ENCODE measurements around the gene WDR70.
"Not testable (repeated sequence)": the region's sequence is repeated elsewhere in the genome, so short reads cannot be mapped to it uniquely, and the experiment has no call there.

Gene WDR70

DNA sequence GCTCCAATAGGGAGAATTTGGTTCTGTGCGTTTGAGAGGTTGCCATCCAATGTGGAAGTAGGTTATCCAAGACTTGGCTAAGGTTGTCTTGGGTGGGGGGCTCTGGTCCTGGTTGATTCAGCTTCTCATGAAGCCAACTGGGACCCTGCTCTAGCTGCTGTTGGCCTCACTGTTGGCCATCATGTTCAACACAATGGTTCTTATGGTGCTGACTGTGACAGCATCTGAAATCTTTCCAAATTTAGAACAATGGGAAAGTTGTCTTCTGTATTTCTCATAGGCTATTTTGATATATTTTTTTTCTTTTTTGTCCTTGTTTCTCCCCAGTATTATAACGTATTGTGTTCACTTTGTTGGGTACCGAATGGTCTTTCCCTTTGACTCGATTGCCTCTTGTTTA, 388.8 kb downstream of the WDR70 start:
- no peak for DNase-seq (ENCODE audit: low read depth)

GRCh38 chr5:37768371-37768770, 389.3 kb downstream of the WDR70 start:
- DNase-seq (ENCODE audit: low read depth), result no peak

DNA sequence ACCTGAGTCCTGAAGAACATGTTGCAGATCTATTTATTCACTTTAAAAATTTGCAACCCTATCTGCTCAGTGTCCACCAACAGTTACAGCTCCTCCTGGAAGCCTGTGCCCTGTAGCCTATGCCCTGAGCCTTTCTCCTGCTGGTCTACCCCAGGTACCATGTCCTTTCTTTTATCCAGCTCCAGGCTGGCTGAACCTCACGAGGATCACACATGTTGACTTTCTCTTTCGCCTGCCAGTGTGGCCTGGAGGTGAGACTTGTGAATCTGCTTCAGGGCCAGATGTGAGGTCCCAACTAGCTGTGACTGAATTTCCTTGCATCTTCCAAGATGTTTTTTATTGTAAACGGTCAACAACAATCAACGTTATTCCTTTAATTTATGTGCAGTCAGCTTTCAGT, 390.0 kb downstream of the WDR70 start:
- DNase-seq (ENCODE audit: low read depth), result no peak

- DNase-seq (ENCODE audit: low read depth), result no peak
Observed at GRCh38 chr5:37769840-37770239, 390.7 kb downstream of the WDR70 start.

- DNase-seq (ENCODE audit: low read depth), result no peak
Observed at GRCh38 chr5:37770786-37771185, 391.7 kb downstream of the WDR70 start.

DNA sequence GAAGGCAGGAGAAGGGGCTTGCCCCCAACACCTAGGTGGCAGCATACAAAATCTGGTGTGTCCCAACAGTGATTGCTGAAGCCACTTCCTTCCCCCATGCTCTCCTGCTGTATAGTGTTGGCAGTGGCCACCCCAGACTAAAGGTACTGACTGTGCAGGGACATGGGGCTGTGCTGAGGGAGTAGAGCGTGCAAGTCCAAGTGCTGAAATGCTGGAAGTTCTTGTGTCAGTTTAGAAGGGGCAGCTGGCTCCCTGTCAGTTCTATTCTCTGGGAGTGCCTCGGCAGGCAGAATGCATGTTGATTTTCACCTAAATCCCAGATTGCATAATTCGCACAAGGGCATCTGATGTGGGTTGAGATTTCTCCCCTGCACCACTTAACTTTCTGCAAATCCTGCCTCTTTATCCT, 392.1 kb downstream of the WDR70 start:
- no peak for DNase-seq (ENCODE audit: low read depth)

DNA sequence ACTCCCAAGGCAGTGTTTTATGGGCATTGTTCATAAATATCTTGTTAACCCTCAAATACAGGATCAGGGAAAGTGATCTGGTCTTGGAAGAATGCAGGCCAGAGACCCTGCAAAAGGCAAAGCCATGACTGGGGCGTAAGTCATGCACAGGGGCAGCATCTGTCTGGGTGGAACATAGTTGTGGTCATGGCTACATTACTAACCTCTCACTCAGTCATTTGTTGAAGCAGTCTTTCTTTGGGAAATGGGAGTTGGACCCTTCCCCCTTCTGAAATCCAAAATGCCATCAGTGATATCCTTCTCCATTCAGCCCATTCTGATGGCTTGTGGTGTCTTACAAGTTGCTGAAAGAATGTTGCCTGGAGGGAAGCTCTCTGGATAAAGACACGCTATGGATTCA, 392.6 kb downstream of the WDR70 start:
- no peak for DNase-seq (ENCODE audit: low read depth)

- no peak for DNase-seq (ENCODE audit: low read depth)
Observed at GRCh38 chr5:37772255-37772654, 393.1 kb downstream of the WDR70 start.

GRCh38 chr5:37773809-37774208, 394.7 kb downstream of the WDR70 start:
- DNase-seq (ENCODE audit: low read depth), result no peak

DNA sequence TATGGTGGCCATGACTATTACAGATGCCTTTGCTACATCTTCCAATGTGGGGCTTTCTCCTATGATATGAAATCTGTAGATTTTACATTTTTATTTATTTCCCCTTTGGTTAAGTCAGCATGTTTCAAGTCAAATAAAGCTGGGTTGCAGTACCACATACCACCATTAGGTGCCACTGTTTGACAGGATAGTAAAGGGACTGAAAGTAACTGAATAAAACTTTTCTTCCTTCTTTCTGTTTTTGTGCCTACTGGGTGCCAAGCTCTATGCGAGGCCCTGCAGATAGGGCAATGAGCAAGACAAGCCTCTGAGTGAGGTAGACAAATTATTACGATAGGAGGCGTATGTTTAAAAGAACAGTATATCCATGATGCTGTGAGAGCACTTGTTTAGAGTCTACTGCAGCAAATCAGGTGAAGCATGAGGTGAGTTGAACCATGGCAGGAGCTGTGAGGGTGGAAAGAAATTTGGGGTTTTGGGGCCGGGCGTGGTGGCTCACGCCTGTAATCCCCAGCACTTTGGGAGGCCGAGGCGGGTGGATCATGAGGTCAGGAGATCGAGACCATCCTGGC, 395.9 kb downstream of the WDR70 start:
- DNase-seq (ENCODE audit: low read depth), result no peak

DNA sequence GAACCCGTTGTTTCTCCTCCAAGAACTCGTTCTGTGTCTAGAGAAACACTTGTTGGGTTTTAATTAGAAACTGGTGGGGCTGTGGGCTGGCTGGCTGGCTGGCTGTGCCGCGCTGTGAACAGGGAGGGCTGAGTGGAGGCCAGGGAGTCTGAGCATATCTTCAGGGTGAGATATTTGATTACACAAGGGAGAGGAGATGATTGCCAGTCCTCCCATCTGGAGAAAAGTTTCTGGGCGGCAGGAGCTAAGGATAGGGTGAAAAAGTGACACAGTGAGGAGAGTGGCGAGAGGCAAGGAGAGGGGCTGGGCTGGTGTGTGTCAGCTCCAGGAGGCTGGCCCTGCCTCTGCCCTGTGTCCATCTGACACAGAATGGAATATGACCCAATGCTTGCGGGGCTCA, 397.7 kb downstream of the WDR70 start:
- no peak for DNase-seq (ENCODE audit: low read depth)

DNA sequence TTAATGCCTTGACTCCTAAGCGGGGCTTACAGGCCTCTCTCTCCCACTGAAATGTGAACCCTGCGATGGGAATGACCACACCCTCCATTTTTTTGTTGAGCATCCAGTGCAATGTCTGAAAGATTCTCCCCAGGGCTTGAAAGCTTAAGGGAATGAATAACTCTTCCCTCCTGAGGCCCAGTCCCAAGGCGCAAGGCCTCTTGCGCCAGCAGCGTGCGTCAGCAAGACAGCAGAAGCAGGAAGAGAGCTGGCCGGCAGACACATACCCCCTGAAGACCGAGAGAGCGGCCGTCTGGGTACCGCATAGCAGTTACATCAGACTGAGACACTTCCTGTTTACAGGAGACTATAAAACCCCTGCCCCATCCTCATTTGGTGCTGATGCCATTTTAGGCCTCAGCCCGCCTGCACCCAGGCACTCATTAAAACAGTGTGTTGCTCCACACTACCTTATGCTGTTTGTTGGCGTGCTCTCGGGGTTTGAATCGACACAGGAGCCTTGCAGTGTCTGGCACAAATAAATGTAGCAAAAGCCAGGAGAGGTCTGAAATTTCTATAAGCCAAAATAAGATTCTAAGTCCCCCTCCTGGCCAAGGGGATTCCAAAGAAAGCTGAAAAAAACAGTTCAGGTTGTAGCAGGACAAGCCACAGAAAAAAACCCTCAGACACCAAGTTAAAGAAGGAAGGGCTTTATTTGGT, 398.5 kb downstream of the WDR70 start:
- DNase-seq (ENCODE audit: low read depth), result no peak

GRCh38 chr5:37781409-37781808, 402.3 kb downstream of the WDR70 start:
- not testable (repeated sequence) for DNase-seq (ENCODE audit: low read depth)

GRCh38 chr5:37786416-37786815, 407.3 kb downstream of the WDR70 start:
- no peak for DNase-seq (ENCODE audit: low read depth)

DNA sequence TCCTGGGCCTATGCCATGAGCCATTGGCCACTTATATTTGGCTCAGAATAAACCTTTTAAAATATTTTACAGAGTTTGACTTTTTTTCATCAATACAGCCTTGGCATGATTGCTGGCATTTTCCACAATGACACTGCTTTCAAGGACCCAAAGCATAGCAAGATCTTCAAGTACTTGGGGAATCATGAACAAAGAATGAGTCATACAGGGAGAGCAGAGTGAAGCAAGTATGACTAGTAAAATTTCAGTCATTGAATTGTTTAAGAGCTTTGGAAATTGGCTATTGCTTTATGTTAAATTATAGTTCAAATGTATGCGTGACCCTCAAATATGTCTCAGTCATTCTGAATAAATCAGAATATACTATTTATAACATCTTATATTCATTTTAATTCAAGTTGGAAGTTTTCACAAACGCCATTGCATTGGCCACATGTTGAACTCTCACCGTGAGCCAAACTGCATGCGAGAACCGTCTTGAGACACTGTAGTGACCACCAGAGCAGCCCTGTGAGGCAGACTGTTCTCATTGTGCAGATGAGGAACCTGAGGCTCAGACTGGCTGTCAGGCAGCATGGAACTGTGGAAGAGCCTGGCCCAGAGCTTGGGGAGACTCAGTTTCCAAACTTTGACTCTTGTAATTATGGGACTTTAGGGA, 407.9 kb downstream of the WDR70 start:
- DNase-seq (ENCODE audit: low read depth), result no peak

DNA sequence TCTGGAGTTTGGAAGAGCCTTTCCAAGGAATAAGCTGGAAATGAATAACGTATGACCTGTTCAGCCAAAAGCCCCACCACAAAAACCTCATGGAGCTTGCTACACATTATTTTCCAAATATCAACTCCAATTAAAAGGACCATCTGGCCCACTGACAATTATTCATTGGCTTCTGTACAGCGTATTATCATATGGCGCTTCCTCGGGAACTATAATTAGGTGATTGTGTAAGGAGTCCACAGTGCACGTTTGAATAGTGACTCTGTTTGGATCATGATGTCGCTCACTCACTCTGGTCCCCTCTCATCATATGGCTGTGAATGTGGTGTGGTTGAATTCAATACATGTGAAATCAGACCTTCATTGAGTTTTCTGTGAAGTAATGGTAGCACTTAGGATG, 408.6 kb downstream of the WDR70 start:
- DNase-seq (ENCODE audit: low read depth), result no peak

- DNase-seq (ENCODE audit: low read depth), result no peak
Observed at GRCh38 chr5:37789991-37790390, 410.9 kb downstream of the WDR70 start.

GRCh38 chr5:37791321-37791720, 412.2 kb downstream of the WDR70 start:
- DNase-seq (ENCODE audit: low read depth), result no peak

- no peak for DNase-seq (ENCODE audit: low read depth)
Observed at GRCh38 chr5:37792975-37793631, 414.0 kb downstream of the WDR70 start.

DNA sequence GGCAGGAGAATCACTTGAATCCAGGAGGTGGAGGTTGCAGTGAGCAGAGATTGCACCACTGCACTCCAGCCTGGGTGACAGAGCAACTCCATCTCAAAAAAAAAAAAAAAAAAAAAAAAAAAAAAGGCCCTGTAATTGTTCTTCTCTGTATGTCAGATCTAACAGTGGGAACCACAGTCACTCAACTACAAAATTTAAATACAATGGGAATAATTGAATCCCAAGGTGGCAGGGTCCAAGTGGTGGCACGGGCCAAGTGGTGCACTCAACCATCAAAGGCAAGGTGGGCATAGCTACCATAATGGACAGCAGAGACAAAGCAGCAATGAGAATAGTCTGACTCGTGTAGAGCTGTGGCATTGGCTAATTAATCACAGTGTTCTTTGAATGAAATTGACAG, 416.2 kb downstream of the WDR70 start:
- DNase-seq (ENCODE audit: low read depth), result not testable (repeated sequence)

DNA sequence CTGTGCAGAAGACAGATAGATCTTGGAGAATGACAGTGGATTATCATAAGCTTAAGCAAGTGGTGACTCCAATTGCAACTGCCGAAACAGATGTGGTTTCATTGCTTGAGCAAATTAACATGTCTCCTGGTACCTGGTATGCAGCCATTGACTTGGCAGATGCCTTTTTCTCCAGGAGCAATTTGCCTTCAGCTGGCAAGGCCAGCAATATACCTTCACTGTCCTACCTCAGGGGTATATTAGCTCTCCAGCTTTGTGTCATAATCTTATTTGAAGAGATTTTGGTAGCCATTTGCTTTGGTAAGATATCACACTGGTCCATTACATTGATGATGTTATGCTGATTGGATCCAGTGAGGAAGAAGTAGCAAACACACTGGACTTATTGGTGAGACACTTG, 417.3 kb downstream of the WDR70 start:
- not testable (repeated sequence) for DNase-seq (ENCODE audit: low read depth)

DNA sequence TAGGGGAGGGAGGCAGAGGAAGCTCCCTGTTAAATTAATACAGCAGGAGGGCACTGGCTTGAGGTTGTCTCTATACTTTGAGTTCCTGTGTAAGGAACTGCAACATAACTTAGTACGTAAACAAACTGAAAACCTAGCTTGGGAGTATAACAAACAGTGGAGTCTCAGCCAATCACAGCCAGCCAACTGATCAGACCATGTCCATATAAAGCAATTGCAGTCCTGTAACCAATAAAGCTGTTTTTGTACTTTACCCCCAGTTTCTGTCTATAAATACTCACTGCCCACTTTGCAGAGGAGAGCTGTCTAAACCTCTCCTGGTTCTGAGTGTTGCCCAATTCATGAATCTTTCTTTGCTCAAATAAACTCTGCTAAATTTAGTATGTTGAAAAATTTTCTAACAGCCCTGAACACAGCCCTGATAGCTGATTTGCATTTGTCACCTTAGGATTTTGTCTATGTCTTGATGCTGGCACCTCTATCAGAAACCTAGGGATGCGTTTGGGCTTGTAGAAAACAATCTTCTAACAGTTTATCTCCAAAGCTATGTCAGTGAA, 420.8 kb downstream of the WDR70 start:
- DNase-seq (ENCODE audit: low read depth), result no peak

DNA sequence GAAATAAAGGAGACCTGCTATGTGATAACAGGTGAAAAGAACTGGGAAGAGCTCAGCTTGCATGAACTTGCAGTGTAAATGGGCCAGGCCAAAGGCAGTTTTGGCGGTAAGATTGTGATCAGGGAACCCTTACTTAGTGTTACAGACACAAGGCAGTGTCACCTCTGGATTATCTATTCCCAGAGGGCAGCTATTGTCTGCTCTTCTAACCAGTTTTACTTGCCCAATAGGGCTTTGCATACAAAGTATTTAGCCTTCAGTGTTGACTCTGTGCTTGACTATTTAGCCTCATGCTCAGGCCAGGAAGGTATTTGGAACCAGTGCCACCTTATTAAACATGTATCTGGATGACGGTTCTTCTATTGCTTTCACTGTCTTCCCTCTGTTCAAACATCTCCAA, 422.4 kb downstream of the WDR70 start:
- DNase-seq (ENCODE audit: low read depth), result no peak

Measured in T follicular helper cell (primary cell).